Panc1 (cell line): ENCODE measurements around the gene GMNC. TPM values are rescaled to one million over a fixed set of nuclear protein-coding genes. Genes with fewer than 3 reads are reported as not detected.
A peak's percentile ranks its signal among the peaks of the same experiment; 100 is the strongest.
"Not testable (repeated sequence)": the region's sequence is repeated elsewhere in the genome, so short reads cannot be mapped to it uniquely, and the experiment has no call there.

Experiments used
- ATAC-seq: fragments of 200-7000 bp; cut with Tn5 transposase; 2 replicates; pipeline ENCODE4 v1.9.1; 2020; ENCODE audit warnings: mild to moderate bottlenecking, moderate library complexity
- BruUV-seq: library from RNA; stranded (reverse); fragments of 400-500 nt; replicated peaks from 2 replicates; lab custom pipeline; 2021; lab: Mats Ljungman, UMichigan
- CTCF ChIA-PET: fragments of 300-600 bp; sonication (Branson Sonifier 250); formaldehyde crosslinking; loops from one replicate; lab custom pipeline; 2022; ENCODE audit warnings: antibody characterized with exemption; lab: Charles Lee
- POLR2A ChIA-PET: fragments of 300-600 bp; sonication (Branson Sonifier 250); formaldehyde crosslinking; loops from one replicate; lab custom pipeline; 2022; ENCODE audit warnings: antibody characterized with exemption; lab: Charles Lee
- DNase-seq: peaks from one replicate; pipeline ENCODE4 v3.0.0-alpha.2; 2010; ENCODE audit warnings: low read depth, low spot score
- H3K27ac ChIP-seq: 2 replicates; pipeline ENCODE4 v1.5.1; 2011; ENCODE audit warnings: mild to moderate bottlenecking, low read length, inconsistent platforms
- H3K27me3 ChIP-seq: fragments of 200-500 bp; sonication (Bioruptor generic); 2 replicates; pipeline ENCODE4 v1.6.0; 2014; ENCODE audit warnings: low read length, inconsistent platforms; ENCODE audit not compliant: control insufficient read depth, insufficient read depth
- H3K36me3 ChIP-seq: fragments of 200-500 bp; sonication (Bioruptor generic); 2 replicates; pipeline ENCODE4 v1.5.1; 2014; ENCODE audit warnings: inconsistent platforms, mild to moderate bottlenecking, low read length, moderate library complexity; ENCODE audit not compliant: control insufficient read depth, insufficient read depth
- H3K4me1 ChIP-seq: 2 replicates; pipeline ENCODE4 v1.5.1; 2011; ENCODE audit warnings: inconsistent platforms, mild to moderate bottlenecking, low read length, moderate library complexity; ENCODE audit not compliant: control insufficient read depth, insufficient read depth
- H3K4me3 ChIP-seq, 2 experiments: 2 replicates each; pipeline ENCODE4 v1.5.1; 2011 to 2012; ENCODE audit warnings: low read depth in 2 of 2, low read length in 2 of 2, mild to moderate bottlenecking in 2 of 2, inconsistent platforms in 1 of 2, moderate library complexity in 1 of 2
- H3K9me3 ChIP-seq: fragments of 200-500 bp; sonication (Bioruptor generic); 2 replicates; pipeline ENCODE4 v1.5.1; 2014; ENCODE audit warnings: low read depth, mild to moderate bottlenecking, inconsistent platforms, low read length, moderate library complexity; ENCODE audit not compliant: control insufficient read depth, insufficient read depth
- POLR2AphosphoS5 ChIP-seq: IDR thresholded peaks from 2 replicates; pipeline ENCODE4 v1.6.1; 2012; ENCODE audit warnings: mild to moderate bottlenecking, low read depth, low read length, moderate library complexity
- REST ChIP-seq, 2 experiments: IDR thresholded peaks; 2 replicates each; pipeline ENCODE4 v1.6.1; 2011 to 2012; ENCODE audit warnings: low read depth in 2 of 2, control low read depth in 1 of 2, low read length in 1 of 2, mild to moderate bottlenecking in 1 of 2, moderate library complexity in 1 of 2; ENCODE audit not compliant: insufficient read depth in 1 of 2
- SIN3A ChIP-seq: IDR thresholded peaks from 2 replicates; pipeline ENCODE4 v1.6.1; 2012; ENCODE audit warnings: low read depth, mild to moderate bottlenecking, low read length, moderate library complexity, borderline replicate concordance; ENCODE audit not compliant: insufficient read depth
- TCF7L2 ChIP-seq: IDR thresholded peaks from 2 replicates; pipeline ENCODE4 v1.6.1; 2011; ENCODE audit warnings: mild to moderate bottlenecking, low read depth, low read length, inconsistent platforms
- in situ Hi-C: cut with HindIII; loops from 2 replicates; pipeline ENCODE4 v1.10.0; 2016; ENCODE audit warnings: low sequenced_read_pairs, low pct_unique_long_range_greater_than_20kb
- intact Hi-C: fragments of 100-400 bp; cut with micrococcal nuclease; formaldehyde crosslinking; loops from one replicate; pipeline ENCODE4 v1.10.0; 2022; ENCODE audit not compliant: unreplicated experiment
- total RNA-seq: library from RNA; stranded (reverse); gene quantifications from one replicate; pipeline ENCODE4 v1.2.1, GENCODE V29; 2021; ENCODE audit not compliant: unreplicated experiment
- TF ChIP-seq, protein P1 (sequence below): fragments of 450-650 bp; IDR thresholded peaks from 2 replicates; pipeline ENCODE4 v1.5.1; 2017; ENCODE audit warnings: mild to moderate bottlenecking

Gene GMNC
- total RNA-seq, 1 experiment from 2014 or later = not detected

GRCh38 chr3:190883141-190883540 is 20.6 kb upstream of the GMNC start:
- in situ Hi-C loops (no loop called here), intact Hi-C loops (no loop called here)
- no peak overlapping the region for H3K4me3 ChIP-seq
- ATAC-seq (no peak), DNase-seq (no peak)
- TF ChIP-seq, protein P1, sequence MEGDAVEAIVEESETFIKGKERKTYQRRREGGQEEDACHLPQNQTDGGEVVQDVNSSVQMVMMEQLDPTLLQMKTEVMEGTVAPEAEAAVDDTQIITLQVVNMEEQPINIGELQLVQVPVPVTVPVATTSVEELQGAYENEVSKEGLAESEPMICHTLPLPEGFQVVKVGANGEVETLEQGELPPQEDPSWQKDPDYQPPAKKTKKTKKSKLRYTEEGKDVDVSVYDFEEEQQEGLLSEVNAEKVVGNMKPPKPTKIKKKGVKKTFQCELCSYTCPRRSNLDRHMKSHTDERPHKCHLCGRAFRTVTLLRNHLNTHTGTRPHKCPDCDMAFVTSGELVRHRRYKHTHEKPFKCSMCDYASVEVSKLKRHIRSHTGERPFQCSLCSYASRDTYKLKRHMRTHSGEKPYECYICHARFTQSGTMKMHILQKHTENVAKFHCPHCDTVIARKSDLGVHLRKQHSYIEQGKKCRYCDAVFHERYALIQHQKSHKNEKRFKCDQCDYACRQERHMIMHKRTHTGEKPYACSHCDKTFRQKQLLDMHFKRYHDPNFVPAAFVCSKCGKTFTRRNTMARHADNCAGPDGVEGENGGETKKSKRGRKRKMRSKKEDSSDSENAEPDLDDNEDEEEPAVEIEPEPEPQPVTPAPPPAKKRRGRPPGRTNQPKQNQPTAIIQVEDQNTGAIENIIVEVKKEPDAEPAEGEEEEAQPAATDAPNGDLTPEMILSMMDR = no peak
- TF ChIP-seq POLR2AphosphoS5 (no peak), TCF7L2 (no peak), SIN3A (no peak), REST (IDR thresholded peaks at IDR 0.05; ENCODE audit: insufficient read depth in 1 of 2, low read depth in 2 of 2, low read length in 1 of 2) (no peak)
- ChIA-PET POLR2A (no interaction called here), CTCF (interaction anchor here (3.0 kb wide), 1 partner anchor 168 kb away, joined by 13 read pairs; no protein-coding TSS in a partner anchor)
- no peaks in the 10 kb centered on the region for H3K4me1 ChIP-seq
- H3K9me3 ChIP-seq = no peaks in the 10 kb centered on the region
- no peak overlapping the region for H3K27ac ChIP-seq
- no peaks in the 10 kb centered on the region for H3K36me3 ChIP-seq
- no peaks in the 10 kb centered on the region for H3K27me3 ChIP-seq
- BruUV-seq = no TSS peak

DNA sequence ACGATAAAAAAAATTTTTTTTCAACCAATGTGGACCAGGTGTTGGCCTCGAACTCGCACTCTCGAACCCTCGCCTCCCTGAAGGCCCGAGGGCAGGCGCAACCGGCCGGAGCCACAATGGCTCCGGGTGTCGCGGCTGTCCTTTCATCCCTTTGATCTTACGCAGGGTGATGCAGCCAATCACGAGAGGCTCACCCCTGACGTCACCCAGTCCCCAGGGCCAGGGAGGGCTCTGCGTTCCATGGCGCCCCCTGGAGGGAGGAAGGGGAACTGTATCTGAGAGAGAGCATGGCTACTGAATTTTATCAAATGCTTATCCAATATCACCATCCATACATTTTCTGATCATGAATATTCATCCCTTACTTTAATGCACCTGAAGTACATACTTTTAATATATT is 15.4 kb upstream of the GMNC start:
- CTCF ChIA-PET = no interaction called here

GRCh38 chr3:190876433-190876832 is 13.9 kb upstream of the GMNC start:
- H3K36me3 ChIP-seq, H3K4me3 ChIP-seq, H3K27me3 ChIP-seq, CTCF ChIA-PET, H3K4me1 ChIP-seq, BruUV-seq, H3K9me3 ChIP-seq, DNase-seq, H3K27ac ChIP-seq, intact Hi-C loops, in situ Hi-C loops, POLR2A ChIA-PET: not testable (repeated sequence)
- peak; percentile 34; the same call in 1 of the 2 replicates for ATAC-seq

More for the DNA sequence above, 15.4 kb upstream of the GMNC start:
- H3K9me3 ChIP-seq = no peaks in the 10 kb centered on the region
- ATAC-seq (no peak), DNase-seq (no peak)
- H3K4me1 ChIP-seq = no peaks in the 10 kb centered on the region
- H3K36me3 ChIP-seq = no peaks in the 10 kb centered on the region
- no peak overlapping the region for H3K27ac ChIP-seq
- H3K4me3 ChIP-seq = no peak overlapping the region
- intact Hi-C loops = no loop called here
- POLR2A ChIA-PET = no interaction called here
- BruUV-seq = no TSS peak
- in situ Hi-C loops = no loop called here
- no peaks in the 10 kb centered on the region for H3K27me3 ChIP-seq
- no peak for TF ChIP-seq TCF7L2
- TF ChIP-seq, protein P1 = peak; percentile 66

GRCh38 chr3:190875061-190875460 is 12.6 kb upstream of the GMNC start:
- BruUV-seq, H3K4me3 ChIP-seq, DNase-seq, in situ Hi-C loops, intact Hi-C loops, POLR2A ChIA-PET, H3K27me3 ChIP-seq, H3K36me3 ChIP-seq, ATAC-seq, H3K9me3 ChIP-seq, H3K27ac ChIP-seq, H3K4me1 ChIP-seq: not testable (repeated sequence)
- CTCF ChIA-PET = interaction anchor here (0.7 kb wide), 1 partner anchor 14 kb away, joined by 3 read pairs; no protein-coding TSS in a partner anchor
